Fibroblast of skin of scalp (primary cell): Measurements from ENCODE around the gene PRR5L.
"Not testable (repeated sequence)": the region's sequence is repeated elsewhere in the genome, so short reads cannot be mapped to it uniquely, and the experiment has no call there.

ENCODE experiments used
- DNase-seq: peaks from one replicate; pipeline ENCODE4 v3.0.0-alpha.2; 2013

The PRR5L gene

GRCh38 chr11:36467916-36468315 lies 171.8 kb downstream of the PRR5L start:
- DNase-seq, result no peak

- peak; percentile 62 for DNase-seq
Measured at GRCh38 chr11:36469063-36469462, 173.0 kb downstream of the PRR5L start.

- DNase-seq, result peak; percentile 83
Measured at GRCh38 chr11:36469881-36470802, 174.1 kb downstream of the PRR5L start.

- no peak for DNase-seq
Measured at GRCh38 chr11:36471577-36471976, 175.5 kb downstream of the PRR5L start.

GRCh38 chr11:36475192-36475591 lies 179.1 kb downstream of the PRR5L start:
- peak; percentile 70 for DNase-seq

GRCh38 chr11:36478700-36479329 lies 182.7 kb downstream of the PRR5L start:
- peak; percentile 67 for DNase-seq

GRCh38 chr11:36480833-36481232 lies 184.7 kb downstream of the PRR5L start:
- DNase-seq, result no peak

GRCh38 chr11:36483042-36483441 lies 187.0 kb downstream of the PRR5L start:
- not testable (repeated sequence) for DNase-seq

- no peak for DNase-seq
Measured at GRCh38 chr11:36485298-36486002, 189.4 kb downstream of the PRR5L start.

- no peak for DNase-seq
Measured at GRCh38 chr11:36487619-36488018, 191.5 kb downstream of the PRR5L start.

- DNase-seq, result no peak
Measured at GRCh38 chr11:36488096-36488495, 192.0 kb downstream of the PRR5L start.

GRCh38 chr11:36490026-36490806 lies 194.1 kb downstream of the PRR5L start:
- DNase-seq, result no peak

- peak; percentile 54 for DNase-seq
Measured at GRCh38 chr11:36492724-36493304, 196.7 kb downstream of the PRR5L start.

- DNase-seq, result no peak
Measured at GRCh38 chr11:36493332-36493731, 197.2 kb downstream of the PRR5L start.

GRCh38 chr11:36498721-36499120 lies 202.6 kb downstream of the PRR5L start:
- no peak for DNase-seq

GRCh38 chr11:36499315-36499714 lies 203.2 kb downstream of the PRR5L start:
- DNase-seq, result no peak

- peak; percentile 91 for DNase-seq
Measured at GRCh38 chr11:36500315-36500721, 204.2 kb downstream of the PRR5L start.

GRCh38 chr11:36501236-36501635 lies 205.1 kb downstream of the PRR5L start:
- no peak for DNase-seq

GRCh38 chr11:36507824-36508489 lies 211.9 kb downstream of the PRR5L start:
- DNase-seq, result no peak

- DNase-seq, result no peak
Measured at GRCh38 chr11:36508743-36509142, 212.7 kb downstream of the PRR5L start.

GRCh38 chr11:36509201-36509639 lies 213.1 kb downstream of the PRR5L start:
- peak; percentile 45 for DNase-seq
